ENCODE results near the gene RAI1.
"Not testable (repeated sequence)": the region's sequence is repeated elsewhere in the genome, so short reads cannot be mapped to it uniquely, and the experiment has no call there.

Gene RAI1

DNA sequence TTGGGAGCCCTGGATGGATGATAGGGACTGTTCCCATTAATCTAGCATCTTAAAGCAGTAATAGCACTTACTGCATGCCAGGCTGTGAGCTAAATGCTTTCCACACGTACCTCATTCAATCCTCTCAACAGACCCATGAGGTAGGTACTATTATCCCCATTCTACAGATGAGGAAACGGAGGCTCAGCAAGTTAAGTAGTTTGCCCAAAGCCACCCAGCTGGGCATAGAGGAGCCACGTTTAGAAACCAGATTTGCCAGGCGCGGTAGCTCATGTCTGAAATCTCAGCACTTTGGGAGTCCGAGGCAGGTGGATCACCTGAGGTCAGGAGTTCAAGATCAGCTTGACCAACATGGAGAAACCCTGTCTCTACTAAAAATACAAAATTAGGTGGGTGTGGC, 2.0 kb upstream of the RAI1 start:
- Mint-ChIP-seq H3K9me3 (no peaks in the 10 kb centered on the region), H3K4me1 (peaks cover 34% of the 10 kb centered on the region), H3K27me3 (no peaks in the 10 kb centered on the region), H3K4me3 (peak overlapping the region; percentile 27), H3K36me3 (ENCODE audit: insufficient read depth) (peaks cover 21% of the 10 kb centered on the region), H3K27ac (ENCODE audit: low read depth) (no peak overlapping the region)
- DNase-seq (ENCODE audit: low spot score in 2 of 2) (no peak), ATAC-seq (replicated peaks; ENCODE audit: extremely low read depth, poor library complexity, severe bottlenecking) (no peak)

DNA sequence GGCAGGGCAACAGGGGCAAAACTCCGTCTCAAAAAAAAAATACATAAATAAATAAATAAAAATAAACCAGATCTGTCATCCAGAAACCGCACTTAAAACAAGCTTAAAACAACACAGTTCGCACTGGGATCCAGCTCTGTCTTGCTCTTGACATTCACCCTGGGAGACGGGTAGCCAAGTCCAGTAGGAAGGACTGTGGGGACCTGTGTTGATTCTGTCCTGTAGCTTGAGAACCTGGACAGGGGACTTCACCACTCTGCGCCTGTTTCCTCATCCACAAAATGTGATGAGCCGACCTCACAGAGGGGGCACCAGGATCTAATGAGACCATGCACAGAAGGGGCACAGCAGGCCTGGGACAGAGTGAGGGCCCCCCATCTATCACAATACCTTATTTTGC, 1.5 kb upstream of the RAI1 start:
- H3K36me3 Mint-ChIP-seq (ENCODE audit: insufficient read depth): peaks cover 23% of the 10 kb centered on the region
- no peak overlapping the region for H3K27ac Mint-ChIP-seq (ENCODE audit: low read depth)
- H3K27me3 Mint-ChIP-seq: no peaks in the 10 kb centered on the region
- H3K9me3 Mint-ChIP-seq: no peaks in the 10 kb centered on the region
- peaks cover 37% of the 10 kb centered on the region for H3K4me1 Mint-ChIP-seq
- DNase-seq (ENCODE audit: low spot score in 2 of 2) (no peak), ATAC-seq (replicated peaks; ENCODE audit: extremely low read depth, poor library complexity, severe bottlenecking) (no peak)
- no peak overlapping the region for H3K4me3 Mint-ChIP-seq

DNA sequence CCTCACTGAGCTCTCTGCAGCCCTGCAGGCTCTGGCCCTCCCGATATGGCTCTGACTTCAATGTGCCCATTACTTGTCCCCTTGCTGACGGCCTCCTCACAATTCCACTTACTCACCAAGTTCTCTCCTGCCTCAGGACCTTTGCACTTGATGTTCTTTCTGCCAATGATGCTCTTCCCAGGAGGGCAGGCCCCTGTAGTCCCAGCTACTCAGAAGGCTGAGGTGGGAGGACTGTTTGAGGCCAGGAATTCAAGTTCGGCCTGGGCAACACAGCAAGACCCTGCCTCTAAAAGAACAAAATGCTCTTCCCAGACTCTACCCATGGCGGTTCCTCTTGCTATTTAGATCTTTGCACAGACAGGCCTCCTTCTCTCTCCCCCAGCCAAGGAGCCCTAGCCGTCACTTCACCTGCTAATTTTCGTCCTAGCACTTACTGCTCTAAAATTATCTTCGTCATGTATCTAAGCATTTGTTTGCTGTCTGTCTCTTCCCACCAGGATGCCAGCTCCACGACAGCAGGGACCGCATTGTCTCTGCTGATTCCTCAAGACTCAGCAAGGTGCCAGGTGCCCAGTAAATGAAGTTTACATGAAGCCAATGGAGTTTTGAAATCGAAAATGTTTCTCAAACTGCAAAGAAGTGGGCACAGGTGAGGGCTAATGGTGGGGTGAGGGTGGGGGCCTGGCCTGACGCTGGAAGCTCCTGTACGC, 626 bp upstream of the RAI1 start:
- Mint-ChIP-seq H3K9me3 (no peaks in the 10 kb centered on the region), H3K4me3 (peak overlapping the region; percentile 56), H3K4me1 (peaks cover 39% of the 10 kb centered on the region), H3K27ac (ENCODE audit: low read depth) (peak overlapping the region; percentile 30), H3K27me3 (no peaks in the 10 kb centered on the region), H3K36me3 (ENCODE audit: insufficient read depth) (peaks cover 23% of the 10 kb centered on the region)
- ATAC-seq (replicated peaks; ENCODE audit: extremely low read depth, poor library complexity, severe bottlenecking) (no peak), DNase-seq (ENCODE audit: low spot score in 2 of 2) (no peak)

DNA sequence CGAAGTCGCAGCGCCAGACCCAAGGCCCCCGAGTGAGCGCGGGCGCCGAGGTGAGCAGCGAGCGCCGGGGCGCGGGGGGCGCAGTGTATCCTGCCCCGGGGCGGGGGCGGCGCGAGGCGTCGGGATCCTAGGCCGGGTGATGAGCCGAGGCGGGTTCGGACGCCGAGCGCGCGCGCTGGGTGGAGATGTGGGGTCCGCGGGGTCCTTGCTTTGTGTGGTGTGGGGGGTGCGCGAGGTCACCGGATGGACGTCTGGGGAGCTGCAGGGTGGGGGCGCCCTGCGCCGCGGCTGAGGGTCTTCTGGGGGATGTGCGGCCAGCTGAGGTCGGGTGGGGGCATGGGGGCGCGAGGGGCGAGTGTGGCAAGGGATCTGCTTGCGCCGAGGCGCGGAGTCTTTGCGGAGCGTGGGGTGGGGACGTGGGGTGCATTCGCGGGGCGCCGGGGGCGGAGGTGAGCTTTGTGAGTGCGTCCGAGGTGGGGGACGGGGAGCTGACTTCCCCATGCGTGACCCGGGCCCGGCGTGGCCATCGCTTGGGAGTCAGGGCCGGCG, 560 bp downstream of the RAI1 start:
- H3K4me1 Mint-ChIP-seq: peaks cover 36% of the 10 kb centered on the region
- DNase-seq (ENCODE audit: low spot score in 2 of 2) (peak; percentile 21 to 25), ATAC-seq (replicated peaks; ENCODE audit: extremely low read depth, poor library complexity, severe bottlenecking) (peak; percentile 44)
- no peaks in the 10 kb centered on the region for H3K27me3 Mint-ChIP-seq
- H3K9me3 Mint-ChIP-seq: no peaks in the 10 kb centered on the region
- H3K4me3 Mint-ChIP-seq: peak overlapping the region; percentile 87
- peaks cover 19% of the 10 kb centered on the region for H3K36me3 Mint-ChIP-seq (ENCODE audit: insufficient read depth)
- peak overlapping the region; percentile 90 for H3K27ac Mint-ChIP-seq (ENCODE audit: low read depth)

DNA sequence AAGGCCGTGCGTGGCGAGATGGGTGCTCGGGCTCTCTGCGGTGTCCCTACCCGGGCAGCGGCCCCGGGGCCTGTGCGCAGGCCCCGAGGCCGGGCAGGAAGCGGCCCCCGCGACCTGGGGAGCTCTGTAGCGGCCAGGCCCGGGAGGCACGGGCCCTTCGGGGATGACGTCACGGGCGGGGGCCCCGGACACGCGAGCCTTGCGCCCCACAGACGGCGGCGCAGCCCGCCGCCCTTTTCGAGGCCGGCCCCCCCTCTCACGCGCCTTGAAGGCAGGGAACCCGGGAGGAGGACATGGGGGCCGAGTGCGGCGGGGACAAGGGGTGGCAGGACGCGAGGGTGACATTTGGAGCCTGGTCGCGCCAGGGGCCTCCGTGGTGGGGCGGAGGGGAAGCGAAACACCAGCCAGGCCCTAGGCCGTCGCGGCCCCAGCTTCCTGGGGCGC, 1.1 kb downstream of the RAI1 start:
- Mint-ChIP-seq H3K27ac (ENCODE audit: low read depth) (peak overlapping the region; percentile 90), H3K9me3 (no peaks in the 10 kb centered on the region), H3K27me3 (no peaks in the 10 kb centered on the region), H3K36me3 (ENCODE audit: insufficient read depth) (peaks cover 19% of the 10 kb centered on the region), H3K4me3 (peak overlapping the region; percentile 87), H3K4me1 (peaks cover 38% of the 10 kb centered on the region)
- DNase-seq (ENCODE audit: low spot score in 2 of 2) (peak; percentile 33 to 36), ATAC-seq (replicated peaks; ENCODE audit: extremely low read depth, poor library complexity, severe bottlenecking) (peak; percentile 33)

DNA sequence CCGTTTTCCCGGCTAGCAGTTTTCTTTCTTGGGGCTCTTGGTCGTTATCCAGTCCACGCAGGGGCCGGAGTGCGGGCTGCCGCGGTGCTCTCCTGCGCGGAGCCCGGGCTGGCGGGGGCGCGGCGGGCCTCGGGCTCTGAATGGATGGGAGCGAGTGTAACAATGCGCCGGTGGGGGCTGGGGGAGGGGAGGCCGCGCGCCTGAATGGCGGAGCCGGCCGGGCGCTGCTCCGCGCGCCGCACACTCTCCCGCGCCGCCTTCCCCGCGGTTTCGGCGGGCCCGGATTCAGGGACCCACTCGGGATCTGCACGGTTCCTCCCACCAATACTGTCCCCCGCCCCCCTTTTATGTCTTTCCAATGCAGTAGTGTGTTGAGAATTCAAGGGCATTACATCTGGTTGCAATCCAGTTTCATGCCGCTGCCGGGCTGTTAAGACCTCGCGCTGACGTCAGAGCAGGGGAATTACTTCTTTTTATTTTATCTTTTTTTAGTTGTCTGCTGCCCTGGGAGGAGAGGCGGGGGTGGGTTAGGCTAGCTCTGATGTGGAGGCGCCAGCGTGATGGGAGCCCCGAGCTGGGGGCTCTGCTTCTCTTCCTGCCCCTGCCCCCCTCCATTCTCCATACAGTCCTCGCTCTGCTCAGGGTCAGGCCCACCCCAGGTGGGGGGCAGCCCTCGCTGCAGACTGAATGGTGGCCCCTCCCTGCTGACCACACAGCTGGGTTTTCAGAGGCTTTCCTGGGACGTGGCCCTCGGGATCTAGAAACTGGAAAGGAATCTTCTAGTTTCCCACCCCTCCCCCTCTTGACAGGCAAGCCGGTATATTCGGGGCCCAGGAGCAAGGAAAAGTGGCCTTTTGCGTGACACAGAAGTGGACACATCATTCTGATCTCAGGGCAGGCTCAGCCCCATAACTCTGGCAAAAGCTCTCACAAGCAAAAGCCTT, 1.8 kb downstream of the RAI1 start:
- H3K4me1 Mint-ChIP-seq: peaks cover 40% of the 10 kb centered on the region
- ATAC-seq (replicated peaks; ENCODE audit: extremely low read depth, poor library complexity, severe bottlenecking) (peak; percentile 60), DNase-seq (ENCODE audit: low spot score in 2 of 2) (peak; percentile 37 to 51)
- H3K9me3 Mint-ChIP-seq: no peaks in the 10 kb centered on the region
- no peaks in the 10 kb centered on the region for H3K27me3 Mint-ChIP-seq
- H3K36me3 Mint-ChIP-seq (ENCODE audit: insufficient read depth): peaks cover 19% of the 10 kb centered on the region
- H3K27ac Mint-ChIP-seq (ENCODE audit: low read depth): peak overlapping the region; percentile 81
- peak overlapping the region; percentile 87 for H3K4me3 Mint-ChIP-seq

DNA sequence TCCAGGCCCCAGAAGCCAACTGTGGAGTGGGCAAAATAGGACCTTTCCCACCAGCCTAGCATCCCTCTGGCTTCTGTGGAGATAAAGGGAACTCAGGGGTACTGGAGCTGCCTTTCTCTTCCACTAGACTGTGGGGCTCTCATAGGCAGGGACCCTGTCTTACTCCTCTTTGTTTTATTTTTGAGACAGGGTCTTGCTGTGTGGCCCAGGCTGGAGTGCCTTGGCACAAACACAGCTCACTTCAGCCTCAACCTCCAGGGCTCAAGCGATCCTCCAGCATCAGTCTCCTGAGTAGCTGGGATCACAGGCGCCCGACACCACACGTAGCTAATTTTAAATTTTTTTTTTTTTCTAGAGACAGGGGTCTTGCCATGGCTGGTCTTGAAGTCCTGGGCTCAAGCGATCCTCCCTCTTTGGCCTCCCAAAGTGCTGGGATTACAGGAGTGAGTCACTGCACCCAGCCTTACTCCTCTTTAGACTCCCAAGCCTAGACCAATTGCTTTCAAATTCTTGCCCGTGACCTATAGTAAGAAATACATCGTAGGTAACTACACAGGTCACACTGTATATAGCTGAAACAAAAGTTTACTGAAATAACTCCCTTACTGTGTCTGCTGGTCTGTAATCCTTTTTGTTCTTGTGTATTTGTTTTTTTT, 2.6 kb downstream of the RAI1 start:
- no peak for ATAC-seq (replicated peaks; ENCODE audit: extremely low read depth, poor library complexity, severe bottlenecking)
- Mint-ChIP-seq H3K27ac (ENCODE audit: low read depth) (peak overlapping the region; percentile 81), H3K27me3 (no peaks in the 10 kb centered on the region), H3K4me3 (peak overlapping the region; percentile 87), H3K9me3 (no peaks in the 10 kb centered on the region), H3K4me1 (peaks cover 40% of the 10 kb centered on the region), H3K36me3 (ENCODE audit: insufficient read depth) (peaks cover 16% of the 10 kb centered on the region)
- DNase-seq (ENCODE audit: low spot score in 2 of 2): no peak

DNA sequence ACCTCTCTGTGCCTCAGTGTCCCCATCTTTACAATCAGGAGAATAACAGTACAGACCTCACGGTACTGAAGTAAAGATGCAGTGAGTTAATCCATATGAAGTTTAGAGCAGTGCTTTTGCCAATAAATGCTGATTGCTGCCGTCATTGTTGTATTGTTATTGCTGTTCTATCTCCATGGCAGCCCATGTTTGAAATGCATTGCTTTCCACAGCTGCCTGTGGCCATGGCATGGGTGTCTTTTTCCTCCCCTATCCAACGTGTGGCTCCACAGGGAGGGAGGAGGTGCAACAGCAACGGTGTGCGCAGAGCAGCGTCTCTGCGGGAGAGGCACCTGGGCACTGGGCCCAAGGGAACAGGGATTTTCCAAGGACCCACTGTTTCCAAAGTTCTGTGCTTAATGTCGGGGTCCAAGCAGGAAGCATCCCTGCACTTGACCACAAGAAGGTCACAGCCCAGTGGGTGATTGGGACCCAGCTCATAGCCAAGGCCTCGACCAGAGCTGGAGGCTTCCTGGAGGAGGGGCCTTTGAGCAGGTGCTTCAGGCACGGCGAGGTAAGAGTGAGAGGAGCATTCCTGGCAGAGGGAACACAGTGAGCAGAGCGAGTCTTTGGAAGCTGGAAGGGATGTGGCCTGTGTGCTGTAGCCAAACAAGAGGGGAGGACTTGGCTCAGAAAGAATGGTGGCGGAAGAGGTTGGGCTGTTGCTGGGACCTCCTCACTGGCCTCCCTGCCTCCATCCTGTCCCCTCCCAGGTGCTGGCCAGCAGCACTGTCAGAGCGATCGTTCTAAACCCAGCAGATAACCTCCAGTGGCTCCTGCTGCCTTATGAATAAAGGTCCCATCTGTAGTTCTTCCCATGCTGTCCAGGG, 3.9 kb downstream of the RAI1 start:
- Mint-ChIP-seq H3K27me3 (no peaks in the 10 kb centered on the region), H3K27ac (ENCODE audit: low read depth) (peak overlapping the region; percentile 53), H3K36me3 (ENCODE audit: insufficient read depth) (peaks cover 16% of the 10 kb centered on the region), H3K9me3 (no peaks in the 10 kb centered on the region), H3K4me3 (peak overlapping the region; percentile 25), H3K4me1 (peaks cover 40% of the 10 kb centered on the region)
- DNase-seq (ENCODE audit: low spot score in 2 of 2): no peak
- ATAC-seq (replicated peaks; ENCODE audit: extremely low read depth, poor library complexity, severe bottlenecking): no peak

DNA sequence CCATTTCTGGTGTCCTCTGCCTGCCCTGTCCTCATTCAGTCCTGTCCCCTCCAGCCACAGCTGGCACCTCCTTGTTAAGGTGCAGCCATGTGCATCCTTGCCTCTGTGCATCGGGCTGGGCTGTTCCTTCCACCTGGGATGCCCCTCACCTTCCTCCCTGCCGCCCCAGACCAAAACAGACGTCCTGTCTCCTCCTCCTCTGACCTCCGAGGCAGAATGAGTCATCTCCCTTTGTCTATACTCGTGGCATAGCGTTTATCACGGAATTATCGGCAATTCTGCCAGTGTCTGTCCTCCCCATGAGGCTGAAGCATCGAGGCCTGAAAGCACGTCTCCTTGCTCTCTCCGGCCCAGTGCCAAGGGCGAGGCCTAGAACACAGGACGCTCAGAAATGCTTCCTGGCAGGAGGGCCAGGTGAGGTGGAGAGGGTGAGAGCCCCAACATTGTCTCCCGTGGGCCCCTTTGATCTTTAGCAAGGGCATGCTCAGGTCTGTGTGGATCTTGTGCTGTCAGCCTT, 4.6 kb downstream of the RAI1 start:
- Mint-ChIP-seq H3K27ac (ENCODE audit: low read depth) (peak overlapping the region; percentile 53), H3K9me3 (no peaks in the 10 kb centered on the region), H3K27me3 (no peaks in the 10 kb centered on the region), H3K4me3 (no peak overlapping the region), H3K36me3 (ENCODE audit: insufficient read depth) (peaks cover 16% of the 10 kb centered on the region), H3K4me1 (peaks cover 41% of the 10 kb centered on the region)
- no peak for DNase-seq (ENCODE audit: low spot score in 2 of 2)
- no peak for ATAC-seq (replicated peaks; ENCODE audit: extremely low read depth, poor library complexity, severe bottlenecking)

DNA sequence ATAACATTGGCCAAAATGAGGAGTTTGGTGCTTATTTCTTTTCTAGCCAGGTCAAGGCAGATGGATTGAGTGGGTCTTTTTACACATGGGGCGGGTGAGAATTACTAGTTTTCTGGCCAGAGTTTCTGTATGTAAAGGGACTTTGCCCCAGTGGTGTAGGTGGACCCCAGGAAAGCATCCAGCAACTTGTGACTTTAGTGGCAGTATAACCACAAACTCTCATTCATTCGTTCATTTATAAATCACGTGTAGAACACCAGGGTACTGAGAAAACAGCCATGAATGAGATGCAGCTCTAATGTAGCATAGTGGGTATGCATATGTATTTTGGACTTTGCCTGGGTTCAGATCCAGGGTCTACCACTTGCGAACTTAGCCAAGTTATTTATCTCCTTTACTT, 8.1 kb downstream of the RAI1 start:
- H3K9me3 Mint-ChIP-seq: no peaks in the 10 kb centered on the region
- H3K4me1 Mint-ChIP-seq: peaks cover 49% of the 10 kb centered on the region
- ATAC-seq (replicated peaks; ENCODE audit: extremely low read depth, poor library complexity, severe bottlenecking): no peak
- peaks cover 8% of the 10 kb centered on the region for H3K36me3 Mint-ChIP-seq (ENCODE audit: insufficient read depth)
- H3K4me3 Mint-ChIP-seq: no peak overlapping the region
- H3K27ac Mint-ChIP-seq (ENCODE audit: low read depth): no peak overlapping the region
- no peak for DNase-seq (ENCODE audit: low spot score in 2 of 2)
- no peaks in the 10 kb centered on the region for H3K27me3 Mint-ChIP-seq

DNA sequence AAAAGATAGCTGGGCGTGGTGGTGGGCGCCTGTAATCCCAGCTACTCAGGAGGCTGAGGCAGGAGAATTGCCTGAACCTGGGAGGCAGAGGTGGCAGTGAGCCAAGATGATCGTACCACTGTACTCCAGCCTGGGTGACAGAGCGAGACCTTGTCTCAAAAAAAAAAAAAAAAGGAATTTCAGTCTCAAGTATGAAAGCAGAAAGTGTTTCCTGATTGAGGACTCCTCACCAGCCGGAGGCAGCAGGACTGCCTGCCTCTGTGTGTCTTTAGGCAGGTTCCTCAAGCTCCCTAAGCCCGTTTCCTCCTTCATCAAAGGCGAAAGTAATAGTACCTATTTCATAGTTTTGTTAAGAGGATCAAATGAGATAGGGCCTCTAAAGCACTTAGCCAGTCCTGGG, 9.0 kb downstream of the RAI1 start:
- not testable (repeated sequence) for H3K9me3 Mint-ChIP-seq; DNase-seq (ENCODE audit: low spot score in 2 of 2); ATAC-seq (replicated peaks; ENCODE audit: extremely low read depth, poor library complexity, severe bottlenecking); H3K27me3 Mint-ChIP-seq; H3K36me3 Mint-ChIP-seq (ENCODE audit: insufficient read depth); H3K4me3 Mint-ChIP-seq
- Mint-ChIP-seq H3K27ac (ENCODE audit: low read depth) (peak overlapping the region; percentile 82), H3K4me1 (peaks cover 51% of the 10 kb centered on the region)
